Spinal cord (tissue), 10 donors: ENCODE measurements around the gene TASOR. TPM values are rescaled to one million over a fixed set of nuclear protein-coding genes. Genes with fewer than 3 reads are reported as not detected.
A peak's percentile ranks its signal among the peaks of the same experiment; 100 is the strongest.

ENCODE experiments used
- DNase-seq, 6 donors: peaks; one replicate each; pipeline versions ENCODE4 v3.0.0 to v3.0.0-alpha.2; 2013 to 2015; ENCODE audit warnings: low spot score in 6 of 6, low read depth in 4 of 6
- H3K27ac ChIP-seq: one replicate; pipeline ENCODE4 v1.5.1; 2013; ENCODE audit warnings: low read depth, low read length, control low read depth
- H3K27me3 ChIP-seq: one replicate; pipeline ENCODE4 v1.6.1; 2013; ENCODE audit warnings: low read length; ENCODE audit not compliant: control insufficient read depth, insufficient read depth
- H3K36me3 ChIP-seq: one replicate; pipeline ENCODE4 v1.6.1; 2013; ENCODE audit warnings: low read length; ENCODE audit not compliant: control insufficient read depth, insufficient read depth
- H3K4me1 ChIP-seq: one replicate; pipeline ENCODE4 v1.6.1; 2013; ENCODE audit warnings: low read length; ENCODE audit not compliant: control insufficient read depth, insufficient read depth
- H3K4me3 ChIP-seq: one replicate; pipeline ENCODE4 v1.5.1; 2013; ENCODE audit warnings: low read depth, low read length, control low read depth
- H3K9me3 ChIP-seq: one replicate; pipeline ENCODE4 v1.6.1; 2013; ENCODE audit warnings: low read length; ENCODE audit not compliant: control insufficient read depth, insufficient read depth
- WGBS: methylation state at CpG from one replicate; pipeline ENCODE4 v1.1.5; 2013; ENCODE audit warnings: missing lambda C conversion rate; ENCODE audit not compliant: insufficient coverage; 5-methylcytosine and 5-hydroxymethylcytosine counted together
- polyA plus RNA-seq, 2 donors: library from polyadenylated mRNA; unstranded; fragments of 120-200 nt; gene quantifications; one replicate each; pipeline ENCODE4 v1.2.1, GENCODE V29; 2013; ENCODE audit not compliant: insufficient read length in 2 of 2
- total RNA-seq, 2 donors: library from RNA; depleted of rRNA in 1 of 2; stranded (reverse); fragments of 120-200 nt in 1 of 2; fragments of >200 nt in 1 of 2; gene quantifications; one replicate each; pipeline versions ENCODE4 v1.2.3 to v1.2.4, GENCODE V29; 2013 to 2014
- donor health status: healthy.

Gene TASOR
- total and polyA plus RNA-seq, 4 donors, result 44.3 to 150 (median 73.5) TPM

- H3K27ac ChIP-seq, result no peak overlapping the region
- H3K4me1 ChIP-seq, result peaks cover 5% of the 10 kb centered on the region
- no peaks in the 10 kb centered on the region for H3K36me3 ChIP-seq
- DNase-seq, result no peak
- H3K4me3 ChIP-seq, result no peak overlapping the region
- peaks cover 2% of the 10 kb centered on the region for H3K9me3 ChIP-seq
- no peaks in the 10 kb centered on the region for H3K27me3 ChIP-seq
- WGBS, result 95% methylated on average over 5 of the region's 13 CpGs
These were observed 964 bp upstream of the TASOR start for GRCh38 chr3:56684029-56684428.

- Histone ChIP-seq H3K9me3 (peaks cover 2% of the 10 kb centered on the region), H3K4me3 (peak overlapping the region; percentile 86), H3K27ac (peak overlapping the region; percentile 98), H3K36me3 (peaks cover 3% of the 10 kb centered on the region), H3K4me1 (peaks cover 8% of the 10 kb centered on the region), H3K27me3 (no peaks in the 10 kb centered on the region)
- WGBS, result 0% methylated on average over 47 of the region's 58 CpGs
- peak; percentile 53 to 92 (median 67) for DNase-seq
These were observed 473 bp downstream of the TASOR start for GRCh38 chr3:56682462-56683121.

- Histone ChIP-seq H3K27ac (peak overlapping the region; percentile 98), H3K27me3 (no peaks in the 10 kb centered on the region), H3K36me3 (peaks cover 3% of the 10 kb centered on the region), H3K4me1 (peaks cover 8% of the 10 kb centered on the region), H3K9me3 (peaks cover 2% of the 10 kb centered on the region), H3K4me3 (peak overlapping the region; percentile 86)
- DNase-seq, result peak in 1 of 6 donors; percentile 29
- 4% methylated on average over 8 of the region's 10 CpGs for WGBS
These were observed 1.0 kb downstream of the TASOR start for GRCh38 chr3:56681984-56682461.

- H3K4me3 ChIP-seq, result no peak overlapping the region
- H3K36me3 ChIP-seq, result peaks cover 3% of the 10 kb centered on the region
These were observed 2.9 kb downstream of the TASOR start for GRCh38 chr3:56680054-56680580.

GRCh38 chr3:56677286-56677685 lies 5.8 kb downstream of the TASOR start:
- no peak overlapping the region for H3K27ac ChIP-seq
- DNase-seq, result no peak
- no peaks in the 10 kb centered on the region for H3K27me3 ChIP-seq
- H3K4me3 ChIP-seq, result no peak overlapping the region
- WGBS, result no CpG with 5 or more reads among the region's 1 CpG
- peaks cover 3% of the 10 kb centered on the region for H3K4me1 ChIP-seq
- no peaks in the 10 kb centered on the region for H3K9me3 ChIP-seq
- peaks cover 9% of the 10 kb centered on the region for H3K36me3 ChIP-seq

More at GRCh38 chr3:56680054-56680580, 2.9 kb downstream of the TASOR start:
- Histone ChIP-seq H3K9me3 (peaks cover 2% of the 10 kb centered on the region), H3K27ac (no peak overlapping the region), H3K27me3 (no peaks in the 10 kb centered on the region), H3K4me1 (peaks cover 8% of the 10 kb centered on the region)
- no peak for DNase-seq

GRCh38 chr3:56673781-56674457 lies 9.1 kb downstream of the TASOR start:
- H3K27ac ChIP-seq, result no peak overlapping the region
- no peaks in the 10 kb centered on the region for H3K9me3 ChIP-seq
- WGBS, result 80% methylated on average over 1 of the region's 2 CpGs
- peaks cover 23% of the 10 kb centered on the region for H3K36me3 ChIP-seq
- peaks cover 3% of the 10 kb centered on the region for H3K4me1 ChIP-seq
- no peak for DNase-seq
- no peak overlapping the region for H3K4me3 ChIP-seq
- no peaks in the 10 kb centered on the region for H3K27me3 ChIP-seq

GRCh38 chr3:56667973-56668579 lies 15.0 kb downstream of the TASOR start:
- Histone ChIP-seq H3K27ac (no peak overlapping the region), H3K4me1 (no peaks in the 10 kb centered on the region), H3K27me3 (no peaks in the 10 kb centered on the region), H3K36me3 (peaks cover 37% of the 10 kb centered on the region), H3K4me3 (no peak overlapping the region), H3K9me3 (no peaks in the 10 kb centered on the region)
- DNase-seq, result no peak
- WGBS, result 100% methylated on average over 3 of the region's 3 CpGs

GRCh38 chr3:56664823-56665222 lies 18.2 kb downstream of the TASOR start:
- WGBS, result 100% methylated on average over 2 of the region's 2 CpGs
- H3K9me3 ChIP-seq, result no peaks in the 10 kb centered on the region

GRCh38 chr3:56655709-56656108 lies 27.4 kb downstream of the TASOR start:
- no peak for DNase-seq
- H3K27me3 ChIP-seq, result no peaks in the 10 kb centered on the region
- H3K4me1 ChIP-seq, result no peaks in the 10 kb centered on the region
- peaks cover 31% of the 10 kb centered on the region for H3K36me3 ChIP-seq
- no peaks in the 10 kb centered on the region for H3K9me3 ChIP-seq
- WGBS, result no CpG with 5 or more reads among the region's 1 CpG
- H3K27ac ChIP-seq, result no peak overlapping the region
- no peak overlapping the region for H3K4me3 ChIP-seq

More at GRCh38 chr3:56664823-56665222, 18.2 kb downstream of the TASOR start:
- peaks cover 47% of the 10 kb centered on the region for H3K36me3 ChIP-seq
- H3K4me1 ChIP-seq, result no peaks in the 10 kb centered on the region
- no peak overlapping the region for H3K4me3 ChIP-seq
- H3K27ac ChIP-seq, result no peak overlapping the region
- no peak for DNase-seq
- H3K27me3 ChIP-seq, result no peaks in the 10 kb centered on the region
